ENCODE data around the gene CDH6.

The CDH6 gene

DNA sequence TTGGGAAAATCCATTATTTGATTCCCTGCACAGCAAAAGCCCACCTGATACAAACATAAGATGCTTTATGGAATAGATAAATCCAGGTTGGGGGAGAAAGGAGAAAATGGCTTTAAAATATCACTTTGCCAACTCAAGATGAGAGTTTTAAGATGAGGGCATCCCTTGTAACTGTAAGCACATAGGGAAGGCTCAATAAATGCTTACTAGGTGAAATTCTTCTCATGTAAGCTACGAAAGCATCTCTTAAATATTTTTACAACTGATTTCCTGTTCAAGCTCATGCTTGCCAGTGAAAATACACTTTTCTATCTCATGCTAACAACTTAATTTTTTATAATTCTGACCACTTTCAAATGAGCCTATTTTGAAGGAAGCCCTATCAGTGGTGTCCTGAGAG, 11.5 kb downstream of the CDH6 start:
- no peak for DNase-seq

- no peak for DNase-seq
Measured at GRCh38 chr5:31208043-31208442, 14.6 kb downstream of the CDH6 start.

DNA sequence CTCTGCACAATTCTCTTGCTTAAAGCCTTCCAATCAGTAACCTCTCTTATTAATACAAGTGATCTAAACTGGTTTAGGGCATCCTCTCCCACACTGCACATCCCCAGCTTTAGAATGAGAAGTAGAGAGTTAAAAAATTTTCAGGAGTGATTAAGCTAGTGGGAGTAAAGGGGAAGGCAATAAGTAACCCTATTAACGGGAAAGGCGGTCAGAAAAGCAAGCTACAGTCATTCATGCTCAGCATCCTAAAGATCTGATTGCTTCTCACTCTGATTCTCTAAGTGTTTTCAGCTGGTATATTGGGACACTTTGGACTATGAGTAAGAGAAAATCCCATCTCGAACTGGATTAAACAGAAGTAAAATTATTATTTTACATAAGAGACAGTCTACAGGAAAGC, 15.8 kb downstream of the CDH6 start:
- no peak for DNase-seq

DNA sequence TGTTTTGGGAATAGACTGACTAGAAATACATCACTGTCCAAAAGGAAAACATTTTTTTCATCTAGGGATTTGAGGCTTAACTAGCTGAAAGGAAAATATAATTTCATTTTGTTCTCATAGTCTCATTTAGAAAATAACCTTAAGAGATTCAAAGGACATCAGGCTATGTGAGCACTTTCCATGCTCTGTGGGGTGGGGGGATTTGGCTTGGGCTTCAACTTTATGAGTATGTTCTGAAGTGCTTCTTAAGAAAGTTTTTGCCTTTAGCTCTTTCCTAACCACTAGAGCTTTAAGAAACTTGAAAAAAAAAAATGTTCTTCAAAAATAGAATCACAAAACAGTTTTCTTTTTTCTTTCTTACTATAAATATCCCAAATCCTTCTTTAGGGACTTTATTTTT, 17.6 kb downstream of the CDH6 start:
- no peak for DNase-seq

- DNase-seq = no peak
Measured at GRCh38 chr5:31213257-31213656, 19.8 kb downstream of the CDH6 start.

DNA sequence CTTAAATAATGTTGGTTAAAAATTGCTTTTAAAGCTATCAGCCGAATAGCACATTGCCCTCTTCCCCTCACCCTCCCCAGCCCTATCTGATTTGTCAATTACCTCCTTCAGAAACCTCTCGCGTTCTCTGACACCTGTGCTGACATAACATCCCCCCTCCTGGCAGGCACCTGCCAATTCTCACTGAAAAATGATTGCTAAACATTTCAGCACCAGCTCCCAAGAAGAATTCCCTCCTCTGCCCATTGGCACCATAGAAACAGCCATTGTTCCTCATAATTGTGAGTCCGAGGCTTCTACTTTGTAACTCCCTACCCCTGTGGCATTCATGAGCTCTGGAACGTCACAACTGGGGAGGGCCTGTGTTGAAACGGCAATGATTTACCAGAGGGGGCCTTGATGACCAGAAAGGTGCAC, 20.2 kb downstream of the CDH6 start:
- DNase-seq = no peak

DNA sequence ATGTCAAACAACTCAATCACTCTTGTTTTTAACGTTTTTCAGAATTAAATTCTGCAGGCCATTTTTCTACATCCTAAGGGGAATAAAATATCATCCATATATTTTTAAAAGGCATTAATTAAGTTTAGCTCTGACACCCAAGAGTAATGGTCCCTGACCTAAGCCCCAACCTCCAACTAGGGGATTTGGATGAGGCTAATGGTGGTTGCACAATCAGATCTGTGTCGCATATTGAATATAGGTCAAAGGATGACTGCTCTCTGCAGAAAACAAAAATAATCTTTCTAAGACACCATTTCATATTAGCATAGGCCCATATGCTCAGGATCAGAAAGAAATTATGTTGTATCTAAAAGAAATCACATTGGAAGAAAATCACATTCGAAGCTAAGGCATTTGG, 20.7 kb downstream of the CDH6 start:
- no peak for DNase-seq

- DNase-seq = no peak
Measured at GRCh38 chr5:31215236-31215635, 21.8 kb downstream of the CDH6 start.

DNA sequence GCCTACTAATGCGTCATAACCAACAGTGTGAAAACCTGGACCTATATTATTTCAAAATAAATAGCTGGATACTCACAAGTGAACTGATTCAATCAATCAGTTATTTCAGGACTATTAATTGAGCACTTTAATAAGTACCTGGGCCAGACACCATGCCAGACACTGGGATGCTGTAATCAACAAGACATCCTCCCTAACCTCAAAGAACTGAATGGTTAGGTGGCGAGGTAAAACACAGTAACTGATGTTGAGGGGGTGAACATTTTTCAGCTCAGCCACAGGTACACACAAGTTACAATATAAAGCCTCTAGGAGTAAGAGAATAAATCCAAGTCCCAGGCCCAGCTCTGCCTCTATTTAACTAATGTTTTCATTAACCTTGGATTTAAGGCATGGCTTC, 24.0 kb downstream of the CDH6 start:
- no peak for DNase-seq

GRCh38 chr5:31218978-31219377, 25.5 kb downstream of the CDH6 start:
- DNase-seq = no peak

- no peak for DNase-seq
Measured at GRCh38 chr5:31221001-31221400, 27.5 kb downstream of the CDH6 start.

GRCh38 chr5:31225118-31225517, 31.6 kb downstream of the CDH6 start:
- DNase-seq = no peak

- no peak for DNase-seq
Measured at GRCh38 chr5:31225613-31226012, 32.1 kb downstream of the CDH6 start.

DNA sequence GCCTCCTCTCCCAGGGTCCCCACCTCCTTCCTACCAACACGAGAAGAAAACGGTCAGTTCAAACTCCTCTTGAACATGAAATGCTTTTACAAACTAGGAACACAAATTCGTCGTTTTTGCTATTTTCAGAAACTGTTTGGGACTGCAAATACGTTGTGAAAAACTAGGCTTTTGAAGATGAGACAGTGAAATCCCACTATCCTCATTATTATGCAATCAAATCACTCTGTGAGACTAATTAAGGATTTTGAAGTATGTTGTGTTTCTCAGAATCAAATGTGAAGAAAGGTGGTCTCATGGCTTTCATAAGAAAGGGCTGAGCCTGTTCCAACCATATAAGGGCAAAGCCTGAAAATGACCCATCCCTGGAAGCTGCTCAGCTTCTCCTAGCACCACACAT, 33.2 kb downstream of the CDH6 start:
- DNase-seq = no peak

DNA sequence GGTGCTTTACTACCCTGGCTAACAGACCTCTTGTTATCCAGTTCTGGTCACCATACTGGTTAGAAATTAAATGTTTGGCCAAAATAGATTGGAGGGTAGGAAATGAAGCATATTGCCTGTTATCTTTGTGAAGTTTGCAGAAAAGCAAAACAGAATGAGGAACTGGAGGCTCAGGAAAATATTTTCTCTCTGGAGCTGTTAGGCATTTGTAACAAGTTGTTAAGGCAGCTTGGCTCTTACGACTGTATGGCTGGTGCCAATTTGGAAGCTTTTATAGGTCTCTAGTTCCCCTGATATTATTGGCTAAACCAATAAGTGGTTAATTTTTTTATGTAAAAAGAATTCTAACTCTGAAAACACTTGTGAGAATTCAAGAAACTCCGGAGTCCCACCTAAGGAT, 35.8 kb downstream of the CDH6 start:
- no peak for DNase-seq

GRCh38 chr5:31231177-31231838, 37.8 kb downstream of the CDH6 start:
- DNase-seq = no peak

- peak in 1 of 5 donors; percentile 8 for DNase-seq
Measured at GRCh38 chr5:31232273-31232888, 38.9 kb downstream of the CDH6 start.

DNA sequence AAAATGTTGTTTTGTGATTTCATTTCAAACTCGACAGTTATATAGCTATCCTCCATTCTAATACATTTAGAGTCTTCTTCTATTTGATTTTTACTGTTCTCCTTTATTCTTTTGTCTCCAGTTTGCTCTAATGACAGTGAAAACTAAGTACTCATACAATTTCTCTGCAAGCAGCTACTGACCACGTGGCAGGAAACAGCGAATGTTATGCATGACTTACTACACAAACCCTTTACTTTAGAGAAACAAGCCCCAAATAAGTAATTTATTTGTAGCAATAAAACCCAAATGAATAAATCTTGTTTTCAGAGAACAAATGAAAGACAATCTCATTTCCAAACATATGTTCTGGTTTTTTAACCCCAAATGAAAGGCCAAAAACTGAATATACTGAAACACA, 41.9 kb downstream of the CDH6 start:
- DNase-seq = no peak

DNA sequence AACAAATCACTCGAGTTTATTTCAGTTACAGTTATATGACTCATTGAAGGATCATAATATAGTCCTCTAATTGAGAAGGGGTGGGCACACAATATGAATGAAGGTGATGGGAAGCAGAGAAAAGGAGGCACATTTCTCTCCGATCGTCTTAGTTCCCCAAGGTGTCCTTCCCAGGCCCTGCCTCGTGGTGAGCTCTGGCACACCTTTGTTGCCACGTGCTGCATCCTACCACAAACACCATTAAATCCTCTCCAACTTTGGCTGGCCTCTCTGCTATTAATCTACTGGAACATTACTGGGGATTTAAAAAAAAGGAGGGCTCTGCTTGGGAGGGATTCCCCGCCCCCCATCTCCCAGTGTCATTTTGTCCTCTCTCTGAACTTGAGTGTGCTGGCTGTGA, 42.9 kb downstream of the CDH6 start:
- no peak for DNase-seq

DNA sequence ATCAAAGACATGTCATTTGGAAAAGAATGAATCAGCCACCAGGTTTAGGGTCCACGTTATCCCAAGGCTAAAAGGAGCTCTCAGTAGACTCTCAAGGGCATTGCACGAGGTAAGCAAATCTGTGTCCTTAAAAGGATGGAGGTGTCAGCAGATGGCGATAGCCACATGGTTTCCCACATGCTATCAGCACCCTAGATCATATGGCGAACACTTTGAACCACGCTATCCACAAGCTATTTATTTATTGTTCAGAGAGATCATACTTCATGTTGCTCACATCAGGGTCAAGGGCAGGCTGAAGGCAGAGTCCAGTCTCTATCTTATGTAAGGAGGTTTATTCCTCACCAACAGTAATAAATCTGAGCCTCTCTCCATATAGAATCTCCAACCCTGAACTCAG, 43.7 kb downstream of the CDH6 start:
- no peak for DNase-seq

- DNase-seq = no peak
Measured at GRCh38 chr5:31238497-31238896, 45.0 kb downstream of the CDH6 start.

- DNase-seq = no peak
Measured at GRCh38 chr5:31244921-31245320, 51.4 kb downstream of the CDH6 start.

DNA sequence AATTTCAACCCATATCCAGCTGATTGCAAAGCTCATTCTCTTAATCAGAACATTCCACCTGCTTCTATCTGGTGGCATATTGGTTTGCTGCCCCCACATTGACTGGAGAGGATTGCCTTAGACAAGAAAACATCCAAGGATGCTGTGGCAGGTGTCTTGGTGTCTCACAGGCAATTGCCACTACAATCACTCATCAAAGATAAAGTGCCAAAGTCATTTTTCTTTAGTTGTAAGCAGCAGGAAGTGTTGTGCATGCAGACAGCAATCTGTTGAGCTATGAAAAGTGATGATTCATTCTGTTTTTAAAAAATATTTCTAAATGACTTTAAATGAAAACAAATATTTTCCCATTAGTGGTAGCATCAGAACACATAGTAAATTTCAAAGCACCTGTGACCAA, 53.9 kb downstream of the CDH6 start:
- DNase-seq = no peak

GRCh38 chr5:31250201-31250600, 56.7 kb downstream of the CDH6 start:
- DNase-seq = no peak

- DNase-seq = no peak
Measured at GRCh38 chr5:31251032-31251431, 57.5 kb downstream of the CDH6 start.

Data from T-helper 1 cell (primary cell).